ENCODE results near the gene PPP1R12A.
"Not testable (repeated sequence)": the region's sequence is repeated elsewhere in the genome, so short reads cannot be mapped to it uniquely, and the experiment has no call there.

The PPP1R12A gene

DNA sequence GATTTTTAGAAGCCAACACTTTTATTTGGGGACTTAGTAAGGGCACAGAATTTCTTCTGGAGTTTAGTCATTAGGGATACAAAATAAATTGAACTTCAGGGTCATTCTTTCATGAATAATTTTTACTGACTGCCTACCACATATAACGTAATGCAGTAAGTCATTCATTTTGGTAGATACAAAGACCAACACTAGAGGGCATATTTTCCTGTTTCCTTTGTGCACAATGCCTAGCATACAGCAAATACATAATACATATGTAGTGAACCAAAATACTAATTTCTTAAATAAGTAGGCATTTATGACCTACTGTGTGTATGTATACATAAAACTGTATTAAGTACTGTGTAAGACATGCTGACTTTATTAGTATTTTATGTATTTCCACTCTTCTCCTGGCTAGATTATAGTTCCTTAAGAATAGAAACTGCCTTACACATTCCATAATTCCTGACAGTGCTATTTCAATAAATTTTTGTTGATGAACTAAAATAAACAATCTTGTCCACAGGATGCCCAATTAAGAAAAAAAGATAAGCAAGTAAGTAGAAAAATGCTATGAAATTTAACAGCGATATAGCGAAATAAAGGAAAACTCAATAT, 47.9 kb downstream of the PPP1R12A start:
- DNase-seq, result peak; percentile 52

DNA sequence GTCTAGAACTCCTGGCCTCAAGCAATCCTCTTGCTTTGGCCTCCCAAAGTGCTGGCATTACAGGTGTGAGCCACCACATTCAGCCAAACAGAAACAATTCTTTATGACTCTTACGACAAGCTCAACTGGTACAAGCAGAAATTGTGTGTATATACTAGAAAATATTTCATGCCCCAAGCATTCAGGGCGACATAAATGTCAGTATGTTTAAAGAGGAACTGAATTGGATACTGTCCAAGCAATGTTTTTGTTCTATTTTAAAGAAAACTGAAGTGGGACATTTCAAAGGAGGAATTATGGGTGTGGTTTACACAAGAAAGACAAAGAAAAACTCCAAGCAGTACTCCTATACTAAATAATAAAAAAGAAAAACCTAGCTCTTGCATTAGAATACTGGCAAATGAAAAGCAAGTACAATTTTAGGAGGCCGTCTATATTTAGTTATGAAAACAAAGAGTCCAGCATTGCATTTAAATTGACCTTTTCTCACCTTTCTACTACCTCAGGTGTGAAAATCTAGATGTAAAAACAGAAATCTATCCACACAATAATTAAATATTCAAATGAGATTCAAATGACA, 48.9 kb downstream of the PPP1R12A start:
- no peak for DNase-seq

DNA sequence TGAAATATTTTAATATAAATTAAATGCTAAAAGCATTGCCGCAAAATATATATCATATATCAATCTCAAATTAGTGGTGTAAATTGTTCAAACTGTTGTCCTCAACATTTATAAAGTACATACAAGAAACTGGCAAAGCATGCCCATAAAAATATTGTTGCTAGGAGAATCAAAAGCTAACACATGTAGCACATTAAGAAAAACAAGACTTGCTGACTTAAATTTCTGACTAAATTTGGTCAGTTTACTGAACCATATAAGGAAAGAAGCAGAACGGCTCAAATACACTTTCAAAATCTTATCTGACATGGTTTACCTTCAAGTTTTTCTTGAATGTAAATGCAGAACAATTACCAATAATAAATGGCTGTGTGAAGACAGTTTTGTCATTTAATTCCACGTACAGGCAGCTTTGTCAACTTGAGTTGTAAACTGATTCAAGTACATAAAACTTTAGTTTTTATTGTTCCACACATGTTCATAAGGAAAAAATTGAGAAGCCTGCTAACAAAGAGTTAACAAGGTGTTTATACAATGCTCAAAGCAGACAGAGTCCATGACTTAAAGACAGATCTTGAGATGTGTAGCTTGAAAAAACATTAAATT, 50.4 kb downstream of the PPP1R12A start:
- DNase-seq, result no peak

DNA sequence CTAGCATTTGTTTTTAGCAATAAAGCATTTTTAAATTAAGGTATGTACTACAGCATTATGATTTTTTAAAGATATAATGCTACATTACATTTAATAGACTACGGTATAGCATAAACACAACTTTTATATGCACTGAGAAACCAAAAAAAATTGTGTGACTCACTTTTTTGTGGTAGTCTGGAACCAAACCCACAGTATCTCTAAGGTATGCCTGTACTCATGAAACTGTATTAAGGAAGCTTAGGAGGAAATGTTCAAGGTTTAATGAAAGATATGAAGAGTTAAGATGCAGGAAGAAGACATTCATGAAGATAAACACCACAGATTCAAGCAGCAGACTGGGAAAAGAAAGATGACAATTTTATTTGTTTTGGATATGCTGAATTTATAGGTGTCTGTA, 51.7 kb downstream of the PPP1R12A start:
- no peak for DNase-seq

DNA sequence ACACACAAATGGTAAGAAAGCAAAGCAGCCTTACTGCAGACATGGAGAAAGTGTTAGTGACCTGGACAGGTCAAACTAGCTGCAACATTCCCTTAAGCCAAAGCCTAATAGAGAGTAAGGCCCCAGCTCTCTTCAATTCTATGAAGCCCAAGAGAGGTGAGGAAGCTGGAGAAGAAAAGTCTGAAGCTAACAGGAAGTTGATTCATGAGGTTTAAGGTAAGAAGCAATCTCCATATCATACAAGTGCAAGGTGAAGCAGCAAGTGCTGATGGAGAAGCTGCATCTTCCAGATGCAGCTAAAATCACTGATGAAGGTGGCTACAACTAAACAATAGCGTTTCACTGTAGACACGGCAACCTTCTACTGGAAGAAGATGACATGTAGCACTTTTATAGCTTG, 53.5 kb downstream of the PPP1R12A start:
- DNase-seq, result no peak

DNA sequence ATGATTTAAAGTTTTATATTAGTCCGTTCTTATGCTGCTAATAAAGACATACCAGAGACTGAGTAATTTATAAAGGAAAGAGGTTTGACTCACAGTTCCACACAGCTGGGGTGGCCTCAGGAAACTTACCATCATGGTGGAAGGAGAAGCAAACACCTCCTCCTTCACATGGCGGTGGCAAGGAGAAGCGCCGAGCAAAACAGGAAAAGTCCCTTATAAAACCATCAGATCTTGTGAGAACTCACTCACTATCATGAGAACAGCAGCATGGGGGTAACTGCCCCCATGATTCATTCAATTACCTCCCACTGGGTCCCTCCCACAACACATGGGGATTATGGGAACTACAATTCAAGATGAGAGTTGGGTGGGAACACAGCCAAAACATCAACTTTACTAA, 56.4 kb downstream of the PPP1R12A start:
- not testable (repeated sequence) for DNase-seq

DNA sequence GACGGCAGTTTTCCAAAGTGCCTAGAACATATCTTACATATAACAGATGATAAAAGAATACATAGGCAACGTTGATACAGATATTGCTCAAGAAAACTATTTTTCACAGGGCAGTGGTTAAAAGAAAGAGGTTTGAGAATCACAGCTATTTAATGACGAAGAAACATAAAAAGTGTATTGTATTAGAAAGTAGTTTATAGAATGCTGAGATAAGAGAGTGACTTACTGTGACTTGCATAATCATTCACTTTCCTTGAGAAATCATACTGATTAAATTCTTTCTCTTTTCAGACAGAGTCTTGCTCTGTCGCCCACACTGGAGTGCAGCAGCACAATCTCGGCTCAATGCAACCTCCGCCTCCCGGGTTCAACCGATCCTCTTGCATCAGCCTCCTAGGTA, 57.7 kb downstream of the PPP1R12A start:
- no peak for DNase-seq

DNA sequence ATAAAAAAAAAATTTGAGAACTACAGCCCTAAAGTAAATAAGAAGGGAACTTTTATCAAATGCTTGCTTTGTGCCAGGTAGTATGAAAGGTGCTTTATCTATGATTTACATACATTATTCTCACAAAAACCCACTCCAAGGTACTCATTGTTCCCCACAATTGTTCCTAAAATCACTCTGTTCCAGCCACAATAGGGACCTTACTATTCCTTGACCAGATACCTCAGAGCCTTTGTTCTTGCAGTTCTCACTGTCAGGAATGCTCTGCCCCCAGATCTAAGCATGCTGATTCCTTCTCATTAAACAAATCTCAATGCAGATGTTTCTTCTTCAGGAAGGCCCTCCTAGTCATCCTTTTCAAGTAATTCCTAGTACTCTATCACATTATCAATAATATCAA, 60.2 kb downstream of the PPP1R12A start:
- no peak for DNase-seq

DNA sequence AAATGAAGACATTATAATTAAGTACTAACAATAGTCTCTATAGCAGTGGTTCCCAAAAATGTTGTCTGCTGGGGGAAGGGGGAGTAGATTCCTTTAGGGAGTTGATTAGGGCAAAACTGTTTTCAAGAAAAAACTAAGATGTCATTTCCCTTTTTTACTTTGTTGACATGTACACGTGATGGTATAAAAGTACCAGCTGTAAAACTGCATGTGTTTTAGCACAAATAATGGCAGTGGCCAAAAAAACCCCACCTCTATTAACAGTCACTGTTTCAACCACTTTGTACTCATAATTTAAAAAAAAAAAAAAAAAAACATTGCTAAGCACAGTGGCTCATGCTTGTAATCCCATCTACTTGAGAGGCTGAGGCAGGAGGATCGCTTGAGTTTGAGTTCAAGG, 61.7 kb downstream of the PPP1R12A start:
- DNase-seq, result no peak

DNA sequence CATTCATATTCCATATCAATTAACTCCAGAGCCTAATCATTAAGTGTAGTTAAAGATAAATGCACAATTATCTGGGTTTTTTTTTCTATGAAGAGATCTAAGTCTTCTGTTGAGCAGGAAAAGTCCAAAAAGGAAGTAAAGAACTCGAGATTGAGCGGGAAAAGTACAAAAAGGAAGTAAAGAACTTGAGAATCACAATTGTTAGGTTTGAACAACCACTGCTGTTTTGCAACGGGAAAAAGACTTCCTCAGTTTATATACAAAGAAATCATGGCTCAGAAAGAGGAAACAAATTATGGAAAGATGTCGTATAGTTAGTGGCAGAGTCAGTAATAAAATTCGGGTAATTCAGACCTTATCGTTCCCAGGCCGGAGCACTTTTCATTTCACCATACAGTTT, 63.3 kb downstream of the PPP1R12A start:
- no peak for DNase-seq

DNA sequence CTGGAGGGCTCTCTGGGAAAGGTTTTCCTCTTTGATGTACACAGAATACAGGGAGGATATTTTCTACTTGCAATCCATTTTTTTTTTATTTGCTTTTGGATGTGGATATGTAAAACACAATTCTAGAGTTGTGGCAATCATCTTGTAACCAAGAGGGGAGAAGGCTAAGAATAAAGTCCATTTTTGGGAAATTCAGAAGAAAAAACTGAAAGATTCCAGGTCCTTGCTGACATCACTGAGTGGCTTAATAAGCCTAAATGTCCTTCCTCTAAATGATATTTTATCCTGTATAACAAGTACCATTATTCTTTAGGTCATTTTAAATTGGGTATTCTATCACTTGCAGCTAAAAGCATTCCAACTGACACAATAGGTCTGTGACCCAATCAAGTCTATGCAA, 64.0 kb downstream of the PPP1R12A start:
- no peak for DNase-seq

DNA sequence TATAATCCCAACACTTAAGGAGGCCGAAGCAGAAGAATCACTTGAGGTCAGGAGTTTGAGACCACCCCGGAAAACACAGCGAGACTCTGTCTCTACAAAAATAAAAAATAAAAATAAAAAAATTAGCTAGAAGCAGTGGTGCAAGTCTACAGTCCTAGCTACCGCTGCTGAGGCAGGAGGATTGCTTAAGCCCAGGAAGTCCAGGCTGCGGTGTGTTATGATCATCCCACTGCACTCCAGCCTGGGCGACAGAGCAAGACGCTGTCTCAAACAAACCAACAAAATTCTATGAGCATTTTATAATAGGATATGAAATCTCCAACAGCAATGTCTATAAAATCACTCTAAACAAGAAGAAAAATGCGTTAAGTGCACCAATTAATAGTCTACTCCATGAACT, 75.3 kb downstream of the PPP1R12A start:
- no peak for DNase-seq

DNA sequence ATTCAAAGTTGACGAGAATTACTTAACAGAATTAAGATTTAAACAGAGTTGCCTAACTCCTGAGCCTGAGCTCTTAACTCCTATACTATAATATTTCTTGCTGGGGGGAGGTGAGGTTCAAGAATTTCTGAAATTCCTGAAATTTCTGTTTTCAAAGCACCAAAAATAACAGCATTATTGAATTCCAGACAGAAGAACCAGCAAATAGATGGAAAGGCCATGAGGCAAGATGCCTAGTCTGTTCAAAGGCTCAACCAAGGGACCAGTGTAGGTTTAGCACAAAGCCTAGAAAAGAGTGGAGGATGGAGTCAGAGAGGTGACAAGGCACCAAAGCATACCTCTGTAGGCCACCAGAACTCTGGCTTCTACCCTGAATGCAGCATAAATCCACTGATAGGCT, 76.4 kb downstream of the PPP1R12A start:
- no peak for DNase-seq

DNA sequence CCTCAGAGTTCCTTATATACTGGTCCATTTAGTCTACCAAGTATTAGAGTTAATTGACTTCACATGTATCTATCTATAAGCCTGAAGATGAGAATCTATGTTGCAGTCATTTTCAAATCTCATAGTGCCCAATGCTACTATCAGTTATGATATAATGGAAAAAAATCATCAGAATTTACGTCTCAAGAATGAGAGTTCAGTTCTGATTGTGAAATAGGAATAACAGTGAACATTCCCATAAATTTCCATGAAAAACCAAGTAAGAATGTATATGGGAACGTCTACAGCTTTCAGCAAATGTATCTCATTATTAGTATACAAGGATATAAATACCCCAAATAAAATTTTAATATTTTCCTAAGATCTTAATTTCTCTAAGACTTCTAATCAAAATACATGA, 77.2 kb downstream of the PPP1R12A start:
- no peak for DNase-seq

DNA sequence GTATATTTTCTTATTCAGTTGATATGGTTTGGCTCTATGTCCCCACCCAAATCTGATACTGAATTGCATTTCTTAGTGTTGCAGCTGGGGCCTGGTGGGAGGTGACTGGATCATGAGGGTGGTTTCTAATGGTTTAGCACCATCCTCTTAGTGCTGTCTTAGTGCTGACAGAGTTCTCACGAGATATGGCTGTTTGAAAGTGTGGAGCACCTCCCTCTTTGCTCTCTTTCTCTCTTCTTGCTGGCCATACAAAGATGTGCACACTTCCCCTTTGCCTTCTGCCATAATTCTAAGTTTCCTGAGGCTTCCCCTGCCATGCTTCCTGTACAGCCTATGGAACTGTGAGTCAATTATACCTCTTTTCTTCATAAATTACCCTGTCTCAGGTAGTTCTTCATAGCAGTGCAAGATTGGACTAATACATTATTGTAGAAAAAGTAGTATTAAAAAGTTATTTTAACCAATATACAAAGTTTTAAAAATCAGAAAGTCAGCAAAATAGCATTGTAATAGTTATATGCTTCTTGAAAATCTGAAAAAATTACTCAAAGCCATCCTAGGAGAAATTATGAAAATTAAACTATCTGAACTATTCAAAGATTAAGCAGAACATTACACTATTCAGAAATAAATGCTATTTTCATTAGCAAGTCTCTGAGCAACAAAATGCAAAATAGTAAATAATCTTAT, 84.1 kb downstream of the PPP1R12A start:
- no peak for DNase-seq

DNA sequence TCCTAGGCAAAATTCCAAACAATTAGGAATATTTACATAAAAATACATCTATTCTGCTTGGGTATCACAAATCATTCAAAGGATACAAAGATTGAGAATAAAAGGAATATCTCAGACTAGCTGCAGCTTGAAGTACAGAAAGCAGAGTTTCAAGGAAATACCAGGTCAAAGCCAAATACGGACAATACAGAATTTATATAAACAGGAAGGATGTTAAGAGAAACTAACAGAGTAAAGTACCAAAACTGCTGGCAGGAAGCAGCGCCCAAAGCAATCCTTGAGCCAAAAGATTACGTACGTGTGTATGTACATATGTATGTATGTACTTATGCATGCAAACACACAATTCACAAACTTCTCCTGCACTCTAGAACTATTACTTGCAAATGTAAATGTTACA, 86.6 kb downstream of the PPP1R12A start:
- no peak for DNase-seq

DNA sequence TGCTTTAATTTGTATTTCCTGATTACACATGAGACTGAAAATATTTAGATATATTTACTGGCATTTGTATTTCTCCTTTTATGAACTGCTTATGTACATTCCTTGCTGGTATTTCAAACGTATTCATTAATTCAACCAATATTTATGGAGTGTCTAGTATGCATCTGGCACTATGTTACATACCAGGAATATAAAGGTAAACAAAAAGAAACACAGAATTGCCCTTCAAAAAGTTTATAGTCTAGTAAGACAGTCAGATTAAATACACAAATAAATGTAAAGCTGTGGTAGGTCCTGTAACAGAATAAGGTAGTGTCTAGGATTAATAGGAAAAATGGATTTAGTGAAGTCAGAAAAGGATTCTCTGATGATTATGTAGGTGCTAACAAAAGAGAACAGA, 87.5 kb downstream of the PPP1R12A start:
- no peak for DNase-seq

DNA sequence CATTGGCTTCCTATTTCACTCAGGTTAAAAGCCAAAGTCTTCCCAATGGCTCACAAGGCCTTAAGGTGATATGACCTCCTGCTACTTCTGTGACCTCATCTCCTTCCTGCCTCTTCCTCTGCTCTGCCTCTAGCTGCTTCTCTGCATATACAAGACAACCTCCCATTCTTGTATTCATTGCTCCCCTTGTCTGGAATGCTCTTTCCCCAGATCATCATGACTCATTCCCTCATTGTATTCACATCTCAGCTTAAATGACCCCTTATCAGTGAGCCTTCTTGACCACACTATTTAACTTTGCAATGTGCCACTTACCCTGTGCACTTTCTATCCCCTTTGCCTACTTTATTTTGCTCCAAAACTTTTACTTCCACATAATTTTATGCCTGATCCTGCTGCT, 90.2 kb downstream of the PPP1R12A start:
- DNase-seq, result no peak

DNA sequence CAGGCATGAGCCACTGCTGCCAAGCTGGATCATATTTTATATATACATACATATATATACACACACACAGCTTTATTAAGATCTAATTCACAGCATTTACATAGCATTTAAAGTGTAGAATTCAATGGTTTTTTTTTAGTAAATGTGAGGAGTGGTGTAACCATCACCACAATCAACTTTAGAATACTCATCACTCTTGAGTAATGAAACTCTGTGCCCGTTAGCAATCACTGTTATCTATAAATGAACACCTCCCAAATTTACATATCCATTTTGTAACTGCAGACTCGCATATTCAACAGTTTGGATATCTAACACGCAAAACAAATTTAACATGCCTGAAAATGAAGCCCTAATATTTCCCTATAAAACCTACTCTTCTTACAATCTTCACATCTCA, 90.9 kb downstream of the PPP1R12A start:
- no peak for DNase-seq

DNA sequence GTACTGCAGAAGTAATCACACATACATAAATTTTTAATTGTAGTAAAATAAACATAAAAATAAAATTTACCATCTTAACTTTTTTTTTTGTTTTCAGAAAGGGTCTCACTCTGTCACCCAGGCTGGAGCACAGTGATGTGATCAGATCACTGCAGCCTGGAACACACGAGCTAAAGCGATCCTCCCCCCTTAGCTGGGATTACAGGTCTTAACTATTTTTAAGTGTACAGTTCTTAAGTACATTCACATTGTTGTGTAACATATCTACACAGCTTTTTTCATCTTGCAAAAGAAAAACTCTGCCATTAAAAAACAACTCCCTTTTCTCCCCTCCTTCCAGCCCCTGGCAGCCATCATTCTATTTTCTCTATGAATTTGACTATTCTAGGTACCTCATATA, 92.3 kb downstream of the PPP1R12A start:
- no peak for DNase-seq

DNA sequence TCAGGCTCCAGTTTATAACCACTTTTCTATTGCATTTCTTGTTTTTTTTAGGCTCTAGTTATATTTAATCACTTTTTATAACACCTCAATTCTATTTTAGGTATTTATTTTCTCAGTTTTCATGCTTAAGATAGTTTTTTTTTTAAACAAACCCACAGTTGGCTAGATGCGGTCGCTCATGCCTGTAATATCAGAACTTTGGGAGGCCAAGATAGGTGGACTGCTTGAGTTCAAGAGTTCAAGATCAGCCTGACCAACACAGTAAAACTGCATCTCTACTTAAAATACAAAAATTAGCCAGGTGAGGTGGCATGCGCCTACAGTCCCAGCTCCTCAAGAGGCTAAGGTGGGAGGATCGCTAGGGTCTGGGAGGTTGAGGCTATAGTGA, 93.0 kb downstream of the PPP1R12A start:
- no peak for DNase-seq

DNA sequence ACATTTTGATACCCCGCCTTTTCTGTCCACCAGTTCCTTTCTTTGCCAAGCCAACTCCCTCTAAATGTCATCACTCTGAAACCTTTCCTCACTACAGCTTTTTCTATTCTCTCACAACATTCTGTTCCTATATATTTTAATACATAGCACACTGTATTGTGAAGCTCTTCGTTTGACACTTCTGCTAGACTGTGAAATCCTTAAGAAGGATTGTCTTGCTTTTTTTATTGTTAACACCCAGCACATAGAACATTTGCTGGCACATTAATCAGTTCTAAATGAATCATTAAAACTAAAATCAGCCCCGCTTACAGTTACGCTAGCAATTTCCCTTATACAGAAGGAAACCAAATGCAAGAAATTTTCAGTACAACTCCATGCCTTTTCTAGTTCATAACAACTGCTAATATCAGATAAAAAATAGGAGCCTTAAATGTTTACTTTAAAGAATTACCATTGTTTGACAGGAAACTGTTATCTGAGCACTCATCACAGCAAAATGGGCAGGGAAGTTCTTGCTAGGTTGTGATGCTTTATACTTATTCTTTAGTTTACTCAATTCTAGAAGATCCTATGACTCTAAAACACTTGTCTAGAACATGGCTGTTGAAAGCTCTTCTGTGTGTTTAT, 93.5 kb downstream of the PPP1R12A start:
- no peak for DNase-seq

DNA sequence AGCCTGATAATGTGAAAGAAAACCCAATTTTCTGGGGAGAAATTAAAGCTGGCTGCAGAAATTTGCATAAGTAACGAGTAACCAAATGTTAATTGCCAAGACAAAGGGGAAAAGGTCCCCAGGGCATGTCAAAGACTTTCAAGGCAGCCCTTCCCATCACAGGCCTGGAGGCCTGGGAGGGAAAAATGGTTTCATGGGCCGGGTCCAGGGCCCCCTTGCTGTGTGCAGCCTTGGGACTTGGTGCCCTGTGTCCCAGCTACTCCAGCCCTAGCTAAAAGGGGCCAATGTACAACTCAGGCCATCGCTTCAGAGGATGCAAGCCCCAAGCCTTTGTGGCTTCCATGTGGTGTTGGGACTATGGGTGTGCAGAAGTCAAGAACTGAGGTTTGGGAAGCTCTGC, 96.5 kb downstream of the PPP1R12A start:
- no peak for DNase-seq

DNA sequence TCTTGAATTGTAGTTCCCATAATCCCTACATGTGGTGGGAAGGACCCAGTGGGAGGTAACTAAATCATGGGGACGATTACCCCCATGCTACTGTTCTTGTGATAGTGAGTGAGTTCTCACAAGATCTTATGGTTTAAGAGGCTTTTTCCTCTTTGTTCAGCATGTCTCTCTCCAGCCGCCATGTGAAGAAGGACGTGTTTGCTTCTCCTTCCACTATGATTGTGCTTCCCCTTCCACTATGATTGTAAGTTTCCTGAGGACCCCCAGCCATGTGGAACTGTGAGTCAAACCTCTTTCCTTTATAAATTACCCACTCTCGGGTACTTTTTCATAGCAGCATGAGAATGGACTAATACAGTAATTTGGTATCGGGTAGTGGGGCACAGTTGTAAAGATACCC, 97.3 kb downstream of the PPP1R12A start:
- DNase-seq, result no peak

All from NCI-H526 treated with DMSO at 0.1 percent for 48 hours (cell line).